ENCODE results near the gene MUS81. TPM values are rescaled to one million over a fixed set of nuclear protein-coding genes. Genes with fewer than 3 reads are reported as not detected.

The MUS81 gene
- total RNA-seq, 1 donor from 2014 or later = 20.4 TPM

GRCh38 chr11:65861533-65862183 is 1.4 kb downstream of the MUS81 start:
- no peak for ATAC-seq

GRCh38 chr11:65862191-65862735 is 2.0 kb downstream of the MUS81 start:
- no peak for ATAC-seq

DNA sequence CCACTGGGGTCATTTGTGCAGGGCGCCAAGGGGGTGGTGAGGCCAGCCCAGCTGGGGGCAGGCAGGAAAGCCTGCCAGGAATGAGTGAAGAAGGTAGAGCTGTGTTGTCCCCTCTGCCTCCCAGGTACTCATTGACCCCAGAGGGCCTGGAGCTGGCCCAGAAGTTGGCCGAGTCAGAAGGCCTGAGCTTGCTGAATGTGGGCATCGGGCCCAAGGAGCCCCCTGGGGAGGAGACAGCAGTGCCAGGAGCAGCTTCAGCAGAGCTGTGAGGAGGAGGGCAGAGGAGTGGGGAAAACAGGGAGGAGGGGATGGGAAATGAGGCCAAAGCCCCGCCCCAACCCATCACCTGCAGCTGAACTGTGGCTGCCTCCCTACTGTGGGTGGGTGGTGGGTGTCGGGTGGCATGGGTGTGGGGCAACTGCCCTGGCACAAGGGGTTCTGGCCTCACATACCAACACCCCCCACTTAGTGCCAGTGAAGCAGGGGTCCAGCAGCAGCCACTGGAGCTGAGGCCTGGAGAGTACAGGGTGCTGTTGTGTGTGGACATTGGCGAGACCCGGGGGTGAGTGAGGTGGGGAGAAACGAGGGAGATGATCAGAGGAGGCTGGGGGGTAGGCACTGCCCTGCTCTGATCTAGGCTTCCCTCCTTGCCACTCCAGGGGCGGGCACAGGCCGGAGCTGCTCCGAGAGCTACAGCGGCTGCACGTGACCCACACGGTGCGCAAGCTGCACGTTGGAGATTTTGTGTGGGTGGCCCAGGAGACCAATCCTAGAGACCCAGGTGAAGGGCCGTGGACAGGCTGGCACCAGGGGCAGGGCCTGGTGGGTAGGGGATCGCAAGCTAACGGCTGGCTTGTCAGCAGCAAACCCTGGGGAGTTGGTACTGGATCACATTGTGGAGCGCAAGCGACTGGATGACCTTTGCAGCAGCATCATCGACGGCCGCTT is 3.0 kb downstream of the MUS81 start:
- no peak for ATAC-seq

GRCh38 chr11:65863889-65864705 is 3.9 kb downstream of the MUS81 start:
- ATAC-seq = no peak

- no peak for ATAC-seq
These were observed 4.7 kb downstream of the MUS81 start for GRCh38 chr11:65864706-65865471.

DNA sequence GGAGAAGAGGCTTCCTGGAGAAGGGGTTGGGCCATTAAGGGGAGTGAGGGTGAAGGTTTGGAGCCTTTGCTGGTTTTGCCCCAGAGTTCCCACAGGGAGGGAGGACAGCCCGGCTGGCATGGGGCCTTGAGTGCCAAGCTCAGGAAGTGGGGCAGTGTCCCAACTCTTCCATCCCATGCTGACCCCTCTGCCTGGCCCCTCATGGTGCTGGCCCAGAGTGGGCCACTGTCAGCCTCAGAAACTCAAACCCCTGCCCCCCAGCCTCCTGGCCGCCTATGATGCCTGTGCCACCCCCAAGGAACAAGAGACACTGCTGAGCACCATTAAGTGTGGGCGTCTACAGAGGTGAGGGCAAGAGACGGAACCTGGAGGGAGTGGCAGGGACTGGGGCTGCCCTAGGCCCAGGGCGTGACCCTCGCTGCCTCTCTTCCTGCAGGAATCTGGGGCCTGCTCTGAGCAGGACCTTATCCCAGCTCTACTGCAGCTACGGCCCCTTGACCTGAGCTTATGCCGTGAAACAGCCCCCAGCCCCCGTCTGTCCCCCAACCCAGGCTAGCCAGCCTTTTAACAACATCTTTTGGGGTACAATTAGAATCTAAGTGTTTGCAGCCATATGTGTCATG is 5.4 kb downstream of the MUS81 start:
- no peak for ATAC-seq

DNA sequence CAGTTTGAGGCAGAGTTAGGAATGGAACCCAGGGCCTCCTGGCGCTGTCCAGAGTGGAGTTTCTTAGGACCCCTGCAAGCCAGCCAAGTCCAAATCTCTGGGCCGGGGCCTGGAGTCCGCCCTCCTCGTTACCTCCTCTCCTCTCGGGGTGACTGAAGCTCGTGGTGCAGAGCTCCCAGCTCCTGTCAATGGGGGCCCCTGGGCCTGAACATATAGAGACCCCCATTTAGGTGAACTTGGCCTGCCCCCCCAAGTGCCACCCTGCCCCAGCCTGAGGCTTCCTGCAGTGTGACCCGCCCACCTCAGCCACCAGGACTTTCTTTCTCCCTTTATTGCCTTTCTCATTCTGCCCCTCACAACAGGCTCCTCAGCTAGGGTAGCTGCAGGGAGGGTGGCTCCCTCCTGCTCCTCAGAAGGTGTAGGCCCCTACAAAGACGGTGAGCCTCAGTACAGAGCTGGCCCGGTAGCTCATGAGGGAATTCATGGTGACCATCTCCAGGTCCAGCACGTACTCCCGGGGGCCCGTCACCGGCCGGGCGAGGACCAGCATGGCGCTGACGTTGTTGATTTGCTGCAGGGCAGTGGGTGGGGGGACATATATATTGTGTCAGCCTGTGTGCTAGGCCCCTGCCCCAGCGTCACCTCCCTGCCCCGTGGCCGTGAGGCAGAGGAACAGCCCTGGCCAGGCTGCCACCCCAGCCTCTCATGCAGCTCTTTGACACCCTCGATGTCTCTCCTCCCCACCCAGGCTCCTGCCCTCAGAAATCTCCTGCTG is 6.5 kb downstream of the MUS81 start:
- ATAC-seq = no peak

- ATAC-seq = no peak
These were observed 7.2 kb downstream of the MUS81 start for GRCh38 chr11:65867284-65868071.

DNA sequence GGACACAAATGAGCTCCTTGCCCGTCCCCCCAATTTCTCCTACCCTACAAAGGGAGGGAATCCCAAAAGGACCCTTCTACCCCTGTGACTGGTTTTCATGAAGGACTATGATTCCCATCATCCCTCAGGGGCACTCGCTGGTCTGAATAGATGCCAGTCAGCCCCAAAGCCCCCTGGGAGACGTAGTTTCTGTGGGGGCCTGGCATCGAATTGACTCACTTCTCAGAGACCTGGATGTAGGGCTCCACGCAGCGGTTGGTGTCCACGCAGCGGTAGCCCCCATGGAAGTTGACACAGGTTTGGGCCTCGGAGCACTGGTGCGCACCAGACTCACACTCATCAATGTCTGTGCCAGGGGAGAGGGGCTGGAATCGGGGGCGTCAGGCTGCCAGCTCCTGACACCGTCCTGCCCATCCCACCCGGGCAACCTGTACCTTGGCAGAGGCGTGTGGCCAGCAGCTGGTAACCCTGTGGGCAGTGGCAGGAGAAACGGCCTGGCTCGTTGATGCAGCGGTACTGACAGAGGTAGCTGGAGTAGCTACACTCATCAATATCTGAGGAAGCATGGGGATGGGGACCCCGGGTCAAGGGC is 7.9 kb downstream of the MUS81 start:
- ATAC-seq = no peak

GRCh38 chr11:65868907-65869306 is 8.7 kb downstream of the MUS81 start:
- no peak for ATAC-seq

GRCh38 chr11:65869643-65870306 is 9.5 kb downstream of the MUS81 start:
- ATAC-seq = no peak

DNA sequence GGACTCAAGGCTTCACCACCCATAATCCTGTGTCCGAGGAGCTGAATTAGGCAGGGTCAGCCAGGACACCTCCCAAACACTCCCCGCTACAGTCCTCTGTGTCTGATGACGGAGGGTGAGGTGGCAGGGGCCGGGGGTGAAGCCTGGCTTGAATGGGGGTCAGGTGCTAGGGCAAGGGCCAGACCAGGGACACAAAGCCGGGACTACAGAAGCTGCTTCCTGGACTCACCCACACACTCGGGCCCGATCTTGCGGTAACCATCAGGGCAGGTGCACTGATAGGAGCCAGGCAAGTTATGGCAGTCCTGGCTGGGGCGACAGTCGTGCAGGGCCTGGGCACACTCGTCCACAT is 10.1 kb downstream of the MUS81 start:
- ATAC-seq = no peak

DNA sequence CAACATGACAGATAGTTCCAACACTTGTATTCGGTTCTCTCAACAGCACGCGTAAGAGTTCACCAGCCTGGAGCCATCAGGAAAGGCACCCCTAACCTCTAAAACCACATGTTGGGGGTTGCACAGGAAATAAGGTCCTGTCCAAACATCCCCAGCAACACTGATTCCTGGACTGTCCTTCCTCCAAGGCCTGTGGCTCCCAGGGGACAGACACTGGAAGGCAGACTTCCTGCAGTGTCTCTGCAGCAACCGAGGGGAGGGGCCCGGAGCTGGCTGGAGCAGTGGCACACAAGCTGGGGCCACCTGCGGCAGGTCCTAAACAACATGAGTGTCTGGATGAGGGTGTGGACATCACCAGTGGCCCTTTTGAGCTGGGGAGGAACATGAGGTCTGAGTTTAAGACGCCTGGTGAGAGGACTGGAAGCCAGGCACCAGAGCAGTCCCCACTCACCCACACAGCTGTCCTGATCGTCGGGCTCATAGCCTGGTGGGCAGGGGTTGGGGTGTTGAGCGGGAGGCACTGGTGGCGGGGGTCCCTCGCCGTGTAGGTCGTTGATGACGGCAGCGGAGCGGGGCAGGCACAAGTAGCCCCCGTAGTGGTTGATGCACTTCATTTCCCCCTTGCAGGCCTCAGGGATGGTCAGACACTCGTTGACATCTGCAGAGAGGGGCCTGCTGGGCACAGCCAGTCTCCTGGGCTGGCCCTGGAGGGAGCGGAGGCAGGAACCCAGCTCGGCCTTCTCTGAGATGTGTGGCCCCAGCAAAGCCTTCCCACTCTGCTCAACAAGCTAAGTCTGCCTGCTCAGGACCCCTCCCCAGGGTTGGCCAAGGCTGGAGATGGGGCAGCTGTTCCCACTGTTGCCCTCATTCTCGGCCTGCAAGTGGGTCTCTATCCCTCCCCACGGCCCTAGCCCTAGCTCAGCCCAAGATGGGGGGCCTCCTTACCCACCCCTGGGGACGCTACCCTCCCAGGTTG is 10.8 kb downstream of the MUS81 start:
- no peak for ATAC-seq

DNA sequence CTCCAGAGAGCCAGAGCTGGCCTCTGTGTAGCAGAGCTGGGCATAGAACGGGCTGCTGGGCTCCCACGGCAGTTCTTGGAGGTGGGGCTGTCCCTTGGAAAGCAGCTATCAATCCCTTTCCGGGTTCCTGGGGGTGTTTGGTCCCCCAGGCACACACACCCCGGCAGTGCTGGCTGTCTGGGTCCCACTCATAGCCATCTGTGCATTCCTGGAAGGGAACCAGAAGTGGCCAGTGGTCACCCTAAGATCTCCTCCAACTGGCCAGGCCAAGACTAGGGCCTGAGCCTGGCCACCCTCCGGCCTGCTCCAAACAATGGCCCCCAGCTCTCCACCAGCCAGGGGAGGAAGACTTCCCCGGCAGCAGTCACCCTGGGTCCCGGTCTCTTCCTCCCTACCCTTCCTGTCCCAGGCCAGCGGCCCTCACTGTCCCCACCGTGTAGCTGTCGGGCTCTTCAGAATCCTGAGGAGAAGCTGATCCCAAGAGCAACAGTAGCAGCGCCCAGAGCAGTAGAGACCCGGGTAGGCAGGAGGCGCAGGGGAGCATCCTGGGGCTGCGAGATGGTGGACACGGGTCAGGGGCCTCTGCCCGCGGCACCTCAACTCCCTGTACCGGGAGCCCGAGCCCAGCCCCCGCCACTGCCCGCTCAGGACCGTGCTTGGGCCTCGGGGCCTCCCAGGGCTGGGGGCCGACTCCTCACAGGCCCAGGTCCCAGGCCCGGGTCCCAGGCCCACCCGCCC is 11.7 kb downstream of the MUS81 start:
- no peak for ATAC-seq

GRCh38 chr11:65872586-65873317 is 12.5 kb downstream of the MUS81 start, which contains the start of gene EFEMP2:
Gene EFEMP2 (minus strand): TSS chr11:65872800. CDS start chr11:65872354, 446 bp downstream.
- no peak for ATAC-seq

Measured in esophagus mucosa (tissue), 1 donor.